H1 (cell line): ENCODE results near the gene ZC3H12C. TPM values are rescaled to one million over a fixed set of nuclear protein-coding genes. Genes with fewer than 3 reads are reported as not detected.
A peak's percentile ranks its signal among the peaks of the same experiment; 100 is the strongest.

Source experiments
- CTCF ChIA-PET: fragments of 300-600 bp; sonication (Branson Sonifier 250); formaldehyde crosslinking; loops from one replicate; lab custom pipeline; 2021; ENCODE audit not compliant: partially characterized antibody; lab: Charles Lee
- POLR2A ChIA-PET: fragments of 300-600 bp; sonication (Branson Sonifier 250); formaldehyde crosslinking; loops from one replicate; lab custom pipeline; 2021; ENCODE audit warnings: inconsistent platforms; ENCODE audit not compliant: partially characterized antibody; lab: Charles Lee
- DNase-seq, 2 experiments: peaks; one replicate each; pipeline versions ENCODE4 v3.0.0 to v3.0.0-alpha.2; 2010 to 2022; ENCODE audit warnings: low spot score in 2 of 2, low read depth in 1 of 2, mixed read lengths in 1 of 2
- FAIRE-seq: peaks from 2 replicates; lab custom pipeline; 2011; peaks lifted over from hg19 to GRCh38; lab: Jason Lieb, UNC
- H2AFZ ChIP-seq: 2 replicates; pipeline ENCODE4 v1.8.1; 2012; ENCODE audit warnings: low read length, inconsistent platforms
- H2AK5ac ChIP-seq: 2 replicates; pipeline ENCODE4 v1.6.1; 2013; ENCODE audit warnings: low read depth, low read length
- H2BK120ac ChIP-seq: replicated peaks from 2 replicates; pipeline ENCODE3; 2013; ENCODE audit warnings: low read depth, low read length, inconsistent platforms
- H2BK12ac ChIP-seq: 2 replicates; pipeline ENCODE4 v1.6.1; 2013; ENCODE audit warnings: low read depth, low read length
- H2BK15ac ChIP-seq: 2 replicates; pipeline ENCODE4 v1.6.1; 2013; ENCODE audit warnings: low read length
- H2BK20ac ChIP-seq: 2 replicates; pipeline ENCODE4 v1.6.1; 2013; ENCODE audit warnings: low read length
- H2BK5ac ChIP-seq: 2 replicates; pipeline ENCODE4 v1.6.1; 2013; ENCODE audit warnings: low read depth, low read length
- H3K14ac ChIP-seq: 2 replicates; pipeline ENCODE4 v1.6.1; 2013; ENCODE audit warnings: inconsistent platforms; ENCODE audit not compliant: insufficient read length
- H3K18ac ChIP-seq: 2 replicates; pipeline ENCODE4 v1.6.1; 2013; ENCODE audit warnings: low read length; ENCODE audit errors: extremely low read depth
- H3K23ac ChIP-seq: 2 replicates; pipeline ENCODE4 v1.6.1; 2013; ENCODE audit warnings: inconsistent platforms; ENCODE audit not compliant: insufficient read length
- H3K23me2 ChIP-seq: 2 replicates; pipeline ENCODE4 v1.6.1; 2013; ENCODE audit warnings: low read depth, low read length
- H3K27ac ChIP-seq: 2 replicates; pipeline ENCODE4 v1.6.1; 2011; ENCODE audit warnings: low read depth, low read length, inconsistent platforms
- H3K27me3 ChIP-seq, 4 experiments: replicated peaks in 1 of 4; 1 replicate in 1 of 4; 2 replicates in 3 of 4; pipeline versions ENCODE4 v1.6.1 to v1.8.1; 2011 to 2013; ENCODE audit warnings: low read length in 3 of 4, mild to moderate bottlenecking in 3 of 4, inconsistent platforms in 2 of 4, mixed read lengths in 2 of 4, moderate library complexity in 1 of 4; ENCODE audit not compliant: control insufficient read depth in 3 of 4, insufficient read depth in 3 of 4; ENCODE audit errors: extremely low read depth in 1 of 4
- H3K36me3 ChIP-seq, 4 experiments: 2 replicates each; pipeline versions ENCODE4 v1.6.1 to v1.8.1; 2011 to 2013; ENCODE audit warnings: mild to moderate bottlenecking in 4 of 4, low read length in 3 of 4, moderate library complexity in 2 of 4, control low read depth in 1 of 4, inconsistent platforms in 1 of 4; ENCODE audit not compliant: insufficient read depth in 4 of 4, control insufficient read depth in 2 of 4
- H3K4ac ChIP-seq: replicated peaks from 2 replicates; pipeline ENCODE3; 2013; ENCODE audit warnings: low read length, low read depth, mixed read lengths, inconsistent platforms; ENCODE audit not compliant: insufficient read length
- H3K4me1 ChIP-seq, 4 experiments: replicated peaks in 1 of 4; 1 replicate in 1 of 4; 2 replicates in 3 of 4; pipeline versions ENCODE4 v1.6.1 to v1.8.1; 2011 to 2013; ENCODE audit warnings: low read length in 3 of 4, inconsistent platforms in 2 of 4, mixed read lengths in 1 of 4; ENCODE audit not compliant: insufficient read depth in 4 of 4, control insufficient read depth in 3 of 4
- H3K4me2 ChIP-seq, 2 experiments: 2 replicates each; pipeline versions ENCODE4 v1.6.1 to v1.8.1; 2011 to 2013; ENCODE audit warnings: low read depth in 2 of 2, low read length in 2 of 2, control low read depth in 1 of 2, inconsistent platforms in 1 of 2, mild to moderate bottlenecking in 1 of 2; ENCODE audit not compliant: insufficient read depth in 1 of 2
- H3K4me3 ChIP-seq, 4 experiments: fragments of 200-600, 300-600 bp in 1 of 4; sonication (generic), shearing (Covaris generic), sonication (Bioruptor Twin) in 1 of 4; 2 replicates each; pipeline versions ENCODE4 v1.5.1 to v1.8.1; 2011 to 2016; ENCODE audit warnings: low read length in 4 of 4, low read depth in 3 of 4, control low read depth in 2 of 4, inconsistent platforms in 2 of 4, mild to moderate bottlenecking in 2 of 4, mixed read lengths in 1 of 4, moderate library complexity in 1 of 4; ENCODE audit not compliant: insufficient read depth in 2 of 4; ENCODE audit errors: extremely low read depth in 1 of 4
- H3K56ac ChIP-seq: replicated peaks from 2 replicates; pipeline ENCODE3; 2013; ENCODE audit warnings: low read depth, mild to moderate bottlenecking, mixed read lengths, low read length, inconsistent platforms; ENCODE audit not compliant: insufficient read length
- H3K79me1 ChIP-seq: 2 replicates; pipeline ENCODE4 v1.6.1; 2013; ENCODE audit warnings: low read depth, low read length, control low read depth
- H3K79me2 ChIP-seq, 2 experiments: 2 replicates each; pipeline versions ENCODE4 v1.6.1 to v1.8.1; 2012 to 2013; ENCODE audit warnings: low read length in 2 of 2, mild to moderate bottlenecking in 2 of 2, inconsistent platforms in 1 of 2; ENCODE audit not compliant: insufficient read depth in 2 of 2, control insufficient read depth in 1 of 2
- H3K9ac ChIP-seq, 4 experiments: replicated peaks in 1 of 4; 1 replicate in 1 of 4; 2 replicates in 3 of 4; pipeline versions ENCODE4 v1.6.1 to v1.8.1; 2011 to 2013; ENCODE audit warnings: low read depth in 3 of 4, low read length in 3 of 4, control low read depth in 2 of 4, mild to moderate bottlenecking in 2 of 4, moderate library complexity in 2 of 4, inconsistent platforms in 1 of 4; ENCODE audit errors: extremely low read depth in 1 of 4
- H3K9me3 ChIP-seq, 2 experiments: 2 replicates each; pipeline versions ENCODE4 v1.6.1 to v1.8.1; 2012 to 2013; ENCODE audit warnings: mild to moderate bottlenecking in 2 of 2, moderate library complexity in 2 of 2, control low read depth in 1 of 2, inconsistent platforms in 1 of 2, low read depth in 1 of 2, low read length in 1 of 2, mixed read lengths in 1 of 2; ENCODE audit not compliant: insufficient read depth in 2 of 2
- H4K20me1 ChIP-seq, 2 experiments: replicated peaks in 1 of 2; 2 replicates each; pipeline versions ENCODE3 to v1.8.1; 2011 to 2013; ENCODE audit warnings: inconsistent platforms in 2 of 2, low read length in 2 of 2, mild to moderate bottlenecking in 1 of 2; ENCODE audit not compliant: insufficient read depth in 2 of 2, control insufficient read depth in 1 of 2
- H4K5ac ChIP-seq: 2 replicates; pipeline ENCODE4 v1.6.1; 2013; ENCODE audit warnings: low read length, low read depth, mixed read lengths, inconsistent platforms; ENCODE audit not compliant: insufficient read length
- H4K8ac ChIP-seq: 2 replicates; pipeline ENCODE4 v1.8.0; 2013; ENCODE audit warnings: mild to moderate bottlenecking, moderate library complexity, low read length, inconsistent platforms; ENCODE audit not compliant: insufficient read depth; ENCODE audit errors: extremely low read depth
- H4K91ac ChIP-seq: replicated peaks from 2 replicates; pipeline ENCODE3; 2013; ENCODE audit warnings: low read length, mixed read lengths, inconsistent platforms; ENCODE audit not compliant: insufficient read length
- ATF3 ChIP-seq: IDR thresholded peaks from 2 replicates; pipeline ENCODE4 v1.6.1; 2011; ENCODE audit warnings: low read depth, mild to moderate bottlenecking, low read length; ENCODE audit not compliant: insufficient read depth
- RNF2 ChIP-seq: fragments of 200-900, 300-1000 bp; sonication (generic); IDR thresholded peaks from 2 replicates; pipeline ENCODE4 v1.7.1; 2016; ENCODE audit warnings: borderline replicate concordance, low read depth, mild to moderate bottlenecking, antibody characterized with exemption, low read length; ENCODE audit not compliant: poor library complexity, severe bottlenecking; ENCODE audit errors: missing control alignments
- SP1 ChIP-seq: IDR thresholded peaks from 2 replicates; pipeline ENCODE4 v1.6.1; 2011; ENCODE audit warnings: low read depth, low read length
- WGBS, 2 experiments: shearing (Covaris generic) in 1 of 2; methylation state at CpG; one replicate each; pipeline versions ENCODE4 v1.1.6 to v1.1.7; 2013 to 2015; ENCODE audit warnings: low lambda C conversion rate in 2 of 2, mixed read lengths in 2 of 2, inconsistent platforms in 1 of 2, low coverage in 1 of 2, missing lambda C conversion rate in 1 of 2; ENCODE audit not compliant: insufficient replicate concordance in 2 of 2, insufficient coverage in 1 of 2, insufficient read length in 1 of 2; ENCODE audit errors: extremely low coverage in 1 of 2, missing lambda C conversion rate in 1 of 2; 5-methylcytosine and 5-hydroxymethylcytosine counted together
- polyA plus RNA-seq, 7 experiments: library from polyadenylated mRNA; depleted of rRNA in 3 of 7; stranded (reverse) in 5 of 7; unstranded in 2 of 7; fragments of >200 nt in 5 of 7; fragments of 200-250 nt in 2 of 7; gene quantifications; 1 replicate in 5 of 7; 2 replicates in 1 of 7; 4 replicates in 1 of 7; pipeline versions ENCODE4 v1.2.1 to v1.2.3, GENCODE V29; 2011 to 2013; ENCODE audit warnings: missing spikeins in 2 of 7, mixed read lengths in 2 of 7
- total RNA-seq: library from RNA; stranded (reverse); fragmentation: NEBNext Ultra II Directional; extraction: Animal tissue kit (Norgen Biotek cat#: 25700); gene quantifications from 2 replicates; pipeline ENCODE4 v1.2.1, GENCODE V29; 2021

Gene ZC3H12C
- total and polyA plus RNA-seq, 2 of the 8 experiments (the other 6 are each of a cell fraction or from before 2014, with no cell fraction given): 2.0 to 2.7 TPM

GRCh38 chr11:110185599-110185998 is 92.4 kb downstream of the ZC3H12C start:
- no peak overlapping the region for H3K23ac ChIP-seq
- TF ChIP-seq RNF2: no peak
- no peak for TF ChIP-seq ATF3
- TF ChIP-seq SP1: peak; percentile 66; the same call in 1 of the 2 replicates
- no peak overlapping the region for H4K8ac ChIP-seq
- 84% methylated on average over 7 of the region's 7 CpGs; no CpG with 5 or more reads in 1 of the 2 experiments for WGBS, 2 experiments
- FAIRE-seq: no peak
- ChIA-PET POLR2A (interaction anchor here (0.8 kb wide), 1 partner anchor 23 kb away, joined by 3 read pairs; no protein-coding TSS in a partner anchor), CTCF (interaction anchor here (0.7 to 7.1 kb wide), 9 partner anchors 10 to 288 kb away, joined by 3 to 46 read pairs (median 5); no protein-coding TSS in a partner anchor)
- 0 out of 2 replicates have a peak overlapping the region, but pooled peaks have one; percentile 39 for H2BK12ac ChIP-seq
- no peak overlapping the region for H4K5ac ChIP-seq
- no peaks in the 10 kb centered on the region for H3K79me1 ChIP-seq
- no peak overlapping the region for H3K4me2 ChIP-seq
- no peak overlapping the region for H2AFZ ChIP-seq
- H3K56ac ChIP-seq: no peak overlapping the region
- no peaks in the 10 kb centered on the region for H3K79me2 ChIP-seq
- no peak overlapping the region for H3K18ac ChIP-seq
- no peak overlapping the region for H4K91ac ChIP-seq
- H2BK5ac ChIP-seq: no peak overlapping the region
- H3K4me1 ChIP-seq: peaks cover 0 to 10% (median 9%) of the 10 kb centered on the region in 4 experiments
- H3K27ac ChIP-seq: no peak overlapping the region
- H2AK5ac ChIP-seq: no peak overlapping the region
- no peaks in the 10 kb centered on the region for H3K36me3 ChIP-seq
- no peak overlapping the region for H3K9ac ChIP-seq
- no peaks in the 10 kb centered on the region for H3K27me3 ChIP-seq
- no peaks in the 10 kb centered on the region for H4K20me1 ChIP-seq
- no peak overlapping the region for H2BK15ac ChIP-seq
- no peak overlapping the region for H3K14ac ChIP-seq
- H2BK20ac ChIP-seq: no peak overlapping the region
- H3K23me2 ChIP-seq: no peaks in the 10 kb centered on the region
- H3K4ac ChIP-seq: no peak overlapping the region
- no peak for DNase-seq
- no peak overlapping the region for H2BK120ac ChIP-seq
- no peaks in the 10 kb centered on the region for H3K9me3 ChIP-seq
- no peak overlapping the region for H3K4me3 ChIP-seq
